ENCODE measurements around the gene S100A12. TPM values are rescaled to one million over a fixed set of nuclear protein-coding genes. Genes with fewer than 3 reads are reported as not detected.

The S100A12 gene
- polyA plus RNA-seq, 1 donor = 0.36 TPM

- WGBS (ENCODE audit: insufficient coverage, low lambda C conversion rate) = 60% methylated on average over 1 of the region's 17 CpGs
- H3K36me3 ChIP-seq (ENCODE audit: control insufficient read depth, insufficient read depth, low read length) = no peaks in the 10 kb centered on the region
- H3K4me3 ChIP-seq (ENCODE audit: low read length) = no peak overlapping the region
- no peaks in the 10 kb centered on the region for H3K4me1 ChIP-seq (ENCODE audit: control insufficient read depth, insufficient read depth, low read length)
- no peaks in the 10 kb centered on the region for H3K27me3 ChIP-seq (ENCODE audit: control insufficient read depth, insufficient read depth, low read length)
- H3K27ac ChIP-seq (ENCODE audit: low read length) = no peak overlapping the region
- H3K9me3 ChIP-seq (ENCODE audit: control insufficient read depth, low read depth, low read length) = no peaks in the 10 kb centered on the region
- DNase-seq = no peak
These were observed 14.8 kb upstream of the S100A12 start for GRCh38 chr1:153389973-153390879.

GRCh38 chr1:153389401-153389800, 14.0 kb upstream of the S100A12 start:
- Histone ChIP-seq H3K36me3 (ENCODE audit: control insufficient read depth, insufficient read depth, low read length) (no peaks in the 10 kb centered on the region), H3K4me3 (ENCODE audit: low read length) (no peak overlapping the region), H3K4me1 (ENCODE audit: control insufficient read depth, insufficient read depth, low read length) (no peaks in the 10 kb centered on the region), H3K27me3 (ENCODE audit: control insufficient read depth, insufficient read depth, low read length) (no peaks in the 10 kb centered on the region), H3K27ac (ENCODE audit: low read length) (no peak overlapping the region), H3K9me3 (ENCODE audit: control insufficient read depth, low read depth, low read length) (no peaks in the 10 kb centered on the region)
- no peak for DNase-seq
- no CpG with 5 or more reads among the region's 1 CpG for WGBS (ENCODE audit: insufficient coverage, low lambda C conversion rate)

GRCh38 chr1:153387785-153388184, 12.4 kb upstream of the S100A12 start:
- Histone ChIP-seq H3K36me3 (ENCODE audit: control insufficient read depth, insufficient read depth, low read length) (no peaks in the 10 kb centered on the region), H3K4me3 (ENCODE audit: low read length) (no peak overlapping the region), H3K27ac (ENCODE audit: low read length) (no peak overlapping the region), H3K27me3 (ENCODE audit: control insufficient read depth, insufficient read depth, low read length) (no peaks in the 10 kb centered on the region), H3K4me1 (ENCODE audit: control insufficient read depth, insufficient read depth, low read length) (no peaks in the 10 kb centered on the region), H3K9me3 (ENCODE audit: control insufficient read depth, low read depth, low read length) (no peaks in the 10 kb centered on the region)
- WGBS (ENCODE audit: insufficient coverage, low lambda C conversion rate) = no CpG with 5 or more reads among the region's 4 CpGs
- DNase-seq = no peak

- no peaks in the 10 kb centered on the region for H3K36me3 ChIP-seq (ENCODE audit: control insufficient read depth, insufficient read depth, low read length)
- no peaks in the 10 kb centered on the region for H3K27me3 ChIP-seq (ENCODE audit: control insufficient read depth, insufficient read depth, low read length)
- DNase-seq = no peak
- H3K4me1 ChIP-seq (ENCODE audit: control insufficient read depth, insufficient read depth, low read length) = no peaks in the 10 kb centered on the region
- no CpG with 5 or more reads among the region's 4 CpGs for WGBS (ENCODE audit: insufficient coverage, low lambda C conversion rate)
- no peak overlapping the region for H3K27ac ChIP-seq (ENCODE audit: low read length)
- no peak overlapping the region for H3K4me3 ChIP-seq (ENCODE audit: low read length)
- no peaks in the 10 kb centered on the region for H3K9me3 ChIP-seq (ENCODE audit: control insufficient read depth, low read depth, low read length)
These were observed 11.6 kb upstream of the S100A12 start for GRCh38 chr1:153387001-153387400.

- H3K27me3 ChIP-seq (ENCODE audit: control insufficient read depth, insufficient read depth, low read length) = no peaks in the 10 kb centered on the region
- no peak overlapping the region for H3K27ac ChIP-seq (ENCODE audit: low read length)
- WGBS (ENCODE audit: insufficient coverage, low lambda C conversion rate) = no CpG with 5 or more reads among the region's 5 CpGs
- H3K36me3 ChIP-seq (ENCODE audit: control insufficient read depth, insufficient read depth, low read length) = no peaks in the 10 kb centered on the region
- no peaks in the 10 kb centered on the region for H3K9me3 ChIP-seq (ENCODE audit: control insufficient read depth, low read depth, low read length)
- H3K4me3 ChIP-seq (ENCODE audit: low read length) = no peak overlapping the region
- no peak for DNase-seq
- H3K4me1 ChIP-seq (ENCODE audit: control insufficient read depth, insufficient read depth, low read length) = no peaks in the 10 kb centered on the region
These were observed 11.1 kb upstream of the S100A12 start for GRCh38 chr1:153386500-153386901.

- WGBS (ENCODE audit: insufficient coverage, low lambda C conversion rate) = no CpG with 5 or more reads among the region's 4 CpGs
- H3K9me3 ChIP-seq (ENCODE audit: control insufficient read depth, low read depth, low read length) = peaks cover 4% of the 10 kb centered on the region
- no peaks in the 10 kb centered on the region for H3K4me1 ChIP-seq (ENCODE audit: control insufficient read depth, insufficient read depth, low read length)
- no peak for DNase-seq
- H3K27me3 ChIP-seq (ENCODE audit: control insufficient read depth, insufficient read depth, low read length) = no peaks in the 10 kb centered on the region
- H3K36me3 ChIP-seq (ENCODE audit: control insufficient read depth, insufficient read depth, low read length) = no peaks in the 10 kb centered on the region
- no peak overlapping the region for H3K4me3 ChIP-seq (ENCODE audit: low read length)
- H3K27ac ChIP-seq (ENCODE audit: low read length) = no peak overlapping the region
These were observed 9.6 kb upstream of the S100A12 start for GRCh38 chr1:153384958-153385580.

- H3K4me3 ChIP-seq (ENCODE audit: low read length) = no peak overlapping the region
- no CpG with 5 or more reads among the region's 23 CpGs for WGBS (ENCODE audit: insufficient coverage, low lambda C conversion rate)
These were observed 5.3 kb upstream of the S100A12 start for GRCh38 chr1:153380711-153381110.

GRCh38 chr1:153379591-153379990, 4.2 kb upstream of the S100A12 start:
- Histone ChIP-seq H3K4me1 (ENCODE audit: control insufficient read depth, insufficient read depth, low read length) (peaks cover 25% of the 10 kb centered on the region), H3K9me3 (ENCODE audit: control insufficient read depth, low read depth, low read length) (peaks cover 4% of the 10 kb centered on the region), H3K27ac (ENCODE audit: low read length) (no peak overlapping the region), H3K36me3 (ENCODE audit: control insufficient read depth, insufficient read depth, low read length) (no peaks in the 10 kb centered on the region), H3K4me3 (ENCODE audit: low read length) (no peak overlapping the region), H3K27me3 (ENCODE audit: control insufficient read depth, insufficient read depth, low read length) (no peaks in the 10 kb centered on the region)
- 100% methylated on average over 1 of the region's 10 CpGs for WGBS (ENCODE audit: insufficient coverage, low lambda C conversion rate)
- no peak for DNase-seq

More at GRCh38 chr1:153380711-153381110, 5.3 kb upstream of the S100A12 start:
- Histone ChIP-seq H3K4me1 (ENCODE audit: control insufficient read depth, insufficient read depth, low read length) (peaks cover 19% of the 10 kb centered on the region), H3K27ac (ENCODE audit: low read length) (no peak overlapping the region), H3K9me3 (ENCODE audit: control insufficient read depth, low read depth, low read length) (peaks cover 4% of the 10 kb centered on the region), H3K36me3 (ENCODE audit: control insufficient read depth, insufficient read depth, low read length) (no peaks in the 10 kb centered on the region), H3K27me3 (ENCODE audit: control insufficient read depth, insufficient read depth, low read length) (no peaks in the 10 kb centered on the region)
- DNase-seq = no peak

GRCh38 chr1:153374071-153374470, 1.4 kb downstream of the S100A12 start:
- WGBS (ENCODE audit: insufficient coverage, low lambda C conversion rate) = no CpG with 5 or more reads among the region's 2 CpGs

GRCh38 chr1:153372571-153372970, 2.9 kb downstream of the S100A12 start:
- Histone ChIP-seq H3K27me3 (ENCODE audit: control insufficient read depth, insufficient read depth, low read length) (no peaks in the 10 kb centered on the region), H3K4me1 (ENCODE audit: control insufficient read depth, insufficient read depth, low read length) (peaks cover 81% of the 10 kb centered on the region), H3K4me3 (ENCODE audit: low read length) (no peak overlapping the region), H3K9me3 (ENCODE audit: control insufficient read depth, low read depth, low read length) (no peaks in the 10 kb centered on the region), H3K36me3 (ENCODE audit: control insufficient read depth, insufficient read depth, low read length) (no peaks in the 10 kb centered on the region), H3K27ac (ENCODE audit: low read length) (peak overlapping the region; percentile 54)
- peak; percentile 51 to 80 for DNase-seq
- WGBS (ENCODE audit: insufficient coverage, low lambda C conversion rate) = no CpG with 5 or more reads among the region's 2 CpGs

More at GRCh38 chr1:153374071-153374470, 1.4 kb downstream of the S100A12 start:
- H3K36me3 ChIP-seq (ENCODE audit: control insufficient read depth, insufficient read depth, low read length) = no peaks in the 10 kb centered on the region
- peaks cover 71% of the 10 kb centered on the region for H3K4me1 ChIP-seq (ENCODE audit: control insufficient read depth, insufficient read depth, low read length)
- no peak for DNase-seq
- no peaks in the 10 kb centered on the region for H3K27me3 ChIP-seq (ENCODE audit: control insufficient read depth, insufficient read depth, low read length)
- no peak overlapping the region for H3K27ac ChIP-seq (ENCODE audit: low read length)
- H3K9me3 ChIP-seq (ENCODE audit: control insufficient read depth, low read depth, low read length) = no peaks in the 10 kb centered on the region
- no peak overlapping the region for H3K4me3 ChIP-seq (ENCODE audit: low read length)

Measured in large intestine (tissue), 3 donors.